ENCODE results near the gene USB1. TPM values are rescaled to one million over a fixed set of nuclear protein-coding genes. Genes with fewer than 3 reads are reported as not detected.
A peak's percentile ranks its signal among the peaks of the same experiment; 100 is the strongest.

Gene USB1
- total and polyA plus RNA-seq, 4 donors = 14.7 to 72.7 (median 38.7) TPM

DNA sequence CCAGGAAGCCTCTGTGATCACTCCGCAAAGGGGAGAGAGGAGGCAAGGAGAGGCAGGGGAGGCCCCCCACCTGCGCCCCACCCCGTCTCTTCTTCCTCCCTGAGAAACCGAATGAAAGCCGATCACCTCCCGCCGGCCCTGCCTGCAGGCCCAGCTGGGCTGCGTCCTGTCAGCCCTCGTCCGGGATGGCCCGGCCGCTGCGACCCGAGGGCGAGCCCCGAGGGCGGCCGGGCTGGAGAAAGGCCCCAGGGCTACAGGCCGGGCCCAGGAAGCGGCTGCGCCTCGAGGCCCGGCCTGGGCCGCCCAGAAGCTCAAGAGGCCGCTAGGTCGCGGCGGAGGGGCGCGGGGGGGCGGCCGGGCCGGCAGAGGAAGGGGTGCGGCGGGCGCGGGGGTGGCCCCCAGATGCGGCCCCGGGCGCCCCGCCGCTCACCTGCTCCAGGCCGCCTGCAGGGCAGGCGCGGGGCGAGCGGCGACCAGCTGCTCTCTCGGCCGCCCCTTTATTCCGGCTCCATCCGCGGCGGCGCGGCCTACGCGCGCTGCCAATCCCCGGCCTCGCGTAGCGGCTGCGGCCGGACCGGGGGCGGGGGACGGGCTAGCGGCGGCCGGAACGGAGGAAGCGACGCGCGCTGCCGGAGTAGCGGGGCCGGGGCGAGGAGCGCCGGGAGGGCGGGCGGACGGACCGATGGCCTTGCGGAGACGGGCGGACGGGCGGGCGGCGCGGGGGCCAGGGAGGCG is 1.1 kb upstream of the USB1 start, which contains the start of gene ZNF319:
TSS of gene ZNF319 (minus strand) at position 702 of the 735 bp plus-strand sequence. CDS start 2,407 bp downstream, outside the sequence.
- peaks cover 0 to 24% (median 10%) of the 10 kb centered on the region in 5 donors for H3K4me1 ChIP-seq (ENCODE audit: control insufficient read depth in 5 of 5, insufficient read depth in 5 of 5, low read length in 5 of 5)
- WGBS, 2 donors = 1 to 2% methylated on average over 41 to 95 of the region's 95 CpGs
- H3K4me3 ChIP-seq = peak within 1 kb of the TSS; percentile 87
- ATAC-seq (ENCODE audit: insufficient read depth, low FRiP score) (peak; percentile 4), DNase-seq (peak in 1 of 3 donors; percentile 22)
- peaks cover 6 to 28% (median 15%) of the 10 kb centered on the region in 4 donors for H3K36me3 ChIP-seq (ENCODE audit: control insufficient read depth in 4 of 4, insufficient read depth in 4 of 4, low read length in 4 of 4)
- no peaks in the 10 kb centered on the region for H3K27me3 ChIP-seq (ENCODE audit: control insufficient read depth in 3 of 3, insufficient read depth in 3 of 3, low read length in 2 of 3)
- H3K9ac ChIP-seq (ENCODE audit: insufficient read depth in 1 of 2, low read length in 2 of 2) = peak within 1 kb of the TSS; percentile 68 to 73
- TF ChIP-seq, protein P1, sequence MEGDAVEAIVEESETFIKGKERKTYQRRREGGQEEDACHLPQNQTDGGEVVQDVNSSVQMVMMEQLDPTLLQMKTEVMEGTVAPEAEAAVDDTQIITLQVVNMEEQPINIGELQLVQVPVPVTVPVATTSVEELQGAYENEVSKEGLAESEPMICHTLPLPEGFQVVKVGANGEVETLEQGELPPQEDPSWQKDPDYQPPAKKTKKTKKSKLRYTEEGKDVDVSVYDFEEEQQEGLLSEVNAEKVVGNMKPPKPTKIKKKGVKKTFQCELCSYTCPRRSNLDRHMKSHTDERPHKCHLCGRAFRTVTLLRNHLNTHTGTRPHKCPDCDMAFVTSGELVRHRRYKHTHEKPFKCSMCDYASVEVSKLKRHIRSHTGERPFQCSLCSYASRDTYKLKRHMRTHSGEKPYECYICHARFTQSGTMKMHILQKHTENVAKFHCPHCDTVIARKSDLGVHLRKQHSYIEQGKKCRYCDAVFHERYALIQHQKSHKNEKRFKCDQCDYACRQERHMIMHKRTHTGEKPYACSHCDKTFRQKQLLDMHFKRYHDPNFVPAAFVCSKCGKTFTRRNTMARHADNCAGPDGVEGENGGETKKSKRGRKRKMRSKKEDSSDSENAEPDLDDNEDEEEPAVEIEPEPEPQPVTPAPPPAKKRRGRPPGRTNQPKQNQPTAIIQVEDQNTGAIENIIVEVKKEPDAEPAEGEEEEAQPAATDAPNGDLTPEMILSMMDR (IDR thresholded peaks at IDR 0.05; ENCODE audit: control extremely low read depth, extremely low read depth) = no peak
- no peaks in the 10 kb centered on the region for H3K9me3 ChIP-seq (ENCODE audit: control insufficient read depth in 4 of 4, insufficient read depth in 3 of 4, low read length in 3 of 4)
- peak within 1 kb of the TSS; percentile 92 to 93 for H3K27ac ChIP-seq (ENCODE audit: low read depth in 1 of 2, low read length in 1 of 2)

DNA sequence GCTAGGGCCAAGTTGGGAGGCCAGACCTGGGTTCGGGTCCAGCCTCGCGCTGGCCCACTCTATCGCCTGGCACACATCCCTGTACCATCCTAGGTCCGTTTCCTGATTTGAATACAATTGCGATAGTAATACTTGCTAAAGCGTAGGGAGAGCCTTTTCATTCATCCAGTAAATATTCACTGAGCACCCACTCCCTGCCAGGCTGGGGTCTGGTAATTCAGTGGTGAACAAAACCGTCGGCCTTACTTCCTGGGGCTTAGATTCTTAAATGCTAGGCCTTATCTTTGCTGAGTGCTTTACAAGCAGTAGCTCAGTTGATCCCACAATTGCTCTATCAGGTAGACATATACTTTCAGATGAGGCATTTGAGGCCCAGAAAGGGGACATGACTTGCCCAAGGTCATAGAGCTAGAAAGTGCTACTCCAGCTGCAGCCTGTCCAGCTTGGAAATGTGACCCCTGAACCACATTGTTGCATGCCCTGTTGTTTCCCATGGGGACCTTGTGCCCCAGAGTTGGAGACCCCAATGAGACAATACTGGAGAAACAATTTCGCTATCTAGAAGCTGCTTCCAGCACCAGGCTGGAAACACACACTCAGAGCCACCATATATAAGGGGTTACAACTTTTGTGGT is 691 bp downstream of the USB1 start:
- Histone ChIP-seq H3K9ac (ENCODE audit: insufficient read depth in 1 of 2, low read length in 2 of 2) (no peak overlapping the region), H3K27ac (ENCODE audit: low read depth in 1 of 2, low read length in 1 of 2) (peak overlapping the region; percentile 28 to 82), H3K27me3 (ENCODE audit: control insufficient read depth in 3 of 3, insufficient read depth in 3 of 3, low read length in 2 of 3) (no peaks in the 10 kb centered on the region), H3K4me1 (ENCODE audit: control insufficient read depth in 5 of 5, insufficient read depth in 5 of 5, low read length in 5 of 5) (peaks cover 0 to 18% (median 10%) of the 10 kb centered on the region in 5 donors), H3K9me3 (ENCODE audit: control insufficient read depth in 4 of 4, insufficient read depth in 3 of 4, low read length in 3 of 4) (no peaks in the 10 kb centered on the region), H3K36me3 (ENCODE audit: control insufficient read depth in 4 of 4, insufficient read depth in 4 of 4, low read length in 4 of 4) (peaks cover 4 to 17% (median 7%) of the 10 kb centered on the region in 4 donors), H3K4me3 (peak overlapping the region; percentile 87)
- TF ChIP-seq, protein P1 (IDR thresholded peaks at IDR 0.05; ENCODE audit: control extremely low read depth, extremely low read depth) = no peak
- no peak for DNase-seq
- WGBS, 2 donors = 34 to 44% methylated on average over 10 of the region's 10 CpGs
- ATAC-seq (ENCODE audit: insufficient read depth, low FRiP score) = no peak

DNA sequence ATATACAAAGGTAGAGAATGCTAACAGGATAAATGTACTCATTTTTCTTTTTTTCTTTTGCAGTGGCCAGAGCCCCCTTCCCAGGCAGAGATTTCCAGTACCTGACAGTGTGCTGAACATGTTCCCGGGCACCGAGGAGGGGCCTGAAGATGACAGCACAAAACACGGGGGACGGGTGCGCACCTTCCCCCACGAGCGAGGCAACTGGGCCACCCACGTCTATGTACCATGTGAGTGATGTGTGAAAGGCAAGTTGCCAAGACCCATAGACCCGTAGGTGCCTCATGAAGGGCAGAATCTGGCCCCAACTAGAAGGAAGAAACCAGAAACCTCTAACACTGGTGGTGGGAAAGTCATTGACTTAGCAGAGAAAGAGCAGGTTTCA is 1.2 kb downstream of the USB1 start:
- DNase-seq (no peak), ATAC-seq (ENCODE audit: insufficient read depth, low FRiP score) (no peak)
- TF ChIP-seq, protein P1 (IDR thresholded peaks at IDR 0.05; ENCODE audit: control extremely low read depth, extremely low read depth) = no peak
- Histone ChIP-seq H3K4me3 (no peak overlapping the region), H3K27me3 (ENCODE audit: control insufficient read depth in 3 of 3, insufficient read depth in 3 of 3, low read length in 2 of 3) (no peaks in the 10 kb centered on the region), H3K27ac (ENCODE audit: low read depth in 1 of 2, low read length in 1 of 2) (peak overlapping the region in 1 of 2 donors; percentile 18), H3K9ac (ENCODE audit: insufficient read depth in 1 of 2, low read length in 2 of 2) (no peak overlapping the region), H3K4me1 (ENCODE audit: control insufficient read depth in 5 of 5, insufficient read depth in 5 of 5, low read length in 5 of 5) (peaks cover 0 to 18% (median 10%) of the 10 kb centered on the region in 5 donors), H3K36me3 (ENCODE audit: control insufficient read depth in 4 of 4, insufficient read depth in 4 of 4, low read length in 4 of 4) (peaks cover 1 to 12% (median 4%) of the 10 kb centered on the region in 4 donors), H3K9me3 (ENCODE audit: control insufficient read depth in 4 of 4, insufficient read depth in 3 of 4, low read length in 3 of 4) (no peaks in the 10 kb centered on the region)
- WGBS, 2 donors = 83 to 94% methylated on average over 9 of the region's 9 CpGs
